Lung (tissue), 12 donors: ENCODE data around the gene RIN2. TPM values are rescaled to one million over a fixed set of nuclear protein-coding genes. Genes with fewer than 3 reads are reported as not detected.

ENCODE experiments used
- ATAC-seq: fragments of 200-7000 bp; cut with Tn5 transposase; one replicate; pipeline ENCODE4 v1.9.1; 2020; ENCODE audit warnings: moderate number of reproducible peaks; ENCODE audit not compliant: insufficient read depth, low FRiP score
- DNase-seq, 3 donors: peaks; one replicate each; pipeline ENCODE4 v3.0.0-alpha.2; 2013 to 2017
- H3K27ac ChIP-seq, 2 donors: one replicate each; pipeline ENCODE4 v1.5.1; 2013; ENCODE audit warnings: mild to moderate bottlenecking in 2 of 2, moderate library complexity in 2 of 2, control low read depth in 1 of 2, inconsistent platforms in 1 of 2, low read depth in 1 of 2, low read length in 1 of 2
- H3K27me3 ChIP-seq, 3 donors: one replicate each; pipeline ENCODE4 v1.5.1; 2013; ENCODE audit warnings: low read length in 2 of 3; ENCODE audit not compliant: control insufficient read depth in 3 of 3, insufficient read depth in 3 of 3
- H3K36me3 ChIP-seq, 4 donors: one replicate each; pipeline ENCODE4 v1.5.1; 2013; ENCODE audit warnings: low read length in 4 of 4, mild to moderate bottlenecking in 1 of 4, moderate library complexity in 1 of 4; ENCODE audit not compliant: control insufficient read depth in 4 of 4, insufficient read depth in 4 of 4
- H3K4me1 ChIP-seq, 5 donors: one replicate each; pipeline ENCODE4 v1.5.1; 2013; ENCODE audit warnings: low read length in 5 of 5, mild to moderate bottlenecking in 2 of 5, moderate library complexity in 1 of 5; ENCODE audit not compliant: control insufficient read depth in 5 of 5, insufficient read depth in 5 of 5
- H3K4me3 ChIP-seq: one replicate; pipeline ENCODE4 v1.5.1; 2013; ENCODE audit warnings: mild to moderate bottlenecking, control low read depth, moderate library complexity
- H3K9ac ChIP-seq, 2 donors: one replicate each; pipeline ENCODE4 v1.5.1; 2013; ENCODE audit warnings: low read length in 2 of 2, control low read depth in 1 of 2; ENCODE audit not compliant: insufficient read depth in 1 of 2
- H3K9me3 ChIP-seq, 4 donors: one replicate each; pipeline ENCODE4 v1.5.1; 2013; ENCODE audit warnings: low read length in 3 of 4, mild to moderate bottlenecking in 1 of 4, moderate library complexity in 1 of 4; ENCODE audit not compliant: control insufficient read depth in 4 of 4, insufficient read depth in 3 of 4
- CTCF ChIP-seq: IDR thresholded peaks from 2 replicates; pipeline ENCODE4 v1.5.1; 2012; ENCODE audit warnings: mild to moderate bottlenecking; ENCODE audit errors: control extremely low read depth, extremely low read depth
- WGBS, 2 donors: extraction: QIAGEN DNeasy Blood & Tissue Kit; methylation state at CpG; one replicate each; pipeline ENCODE4 v1.1.7; 2013; 5-methylcytosine and 5-hydroxymethylcytosine counted together
- polyA plus RNA-seq, 2 donors: library from polyadenylated mRNA; stranded (reverse); fragments of 200-250 nt; gene quantifications; one replicate each; pipeline ENCODE4 v1.2.1, GENCODE V29; 2013
- total RNA-seq, 2 donors: library from RNA; depleted of rRNA in 1 of 2; stranded (reverse); fragments of >200 nt in 1 of 2; gene quantifications; one replicate each; pipeline ENCODE4 v1.2.1, GENCODE V29; 2014 to 2021
- donor health status: control.
- donor health status: control.
- donor health status: Bipolar disorder and iron deficiency.
- donor health status: healthy.
- donor health status: DM: yes; HTN: yes; CAD: no.

Gene RIN2
- total and polyA plus RNA-seq, 4 donors, result 13.7 to 93.3 (median 64.7) TPM

- no peaks in the 10 kb centered on the region for H3K27me3 ChIP-seq
- no peak for DNase-seq
These were observed 46.9 kb upstream of the RIN2 start for GRCh38 chr20:19711126-19711525.

GRCh38 chr20:19712721-19713260 is 45.3 kb upstream of the RIN2 start:
- Histone ChIP-seq H3K36me3 (peaks cover 0 to 3% (median 0%) of the 10 kb centered on the region in 4 donors), H3K4me1 (peaks cover 0 to 52% (median 26%) of the 10 kb centered on the region in 5 donors), H3K9me3 (no peaks in the 10 kb centered on the region), H3K27me3 (no peaks in the 10 kb centered on the region), H3K4me3 (no peak overlapping the region), H3K27ac (no peak overlapping the region), H3K9ac (peak overlapping the region in 1 of 2 donors; percentile 8)
- TF ChIP-seq CTCF, result no peak
- DNase-seq (peak in 2 of 3 donors; percentile 79 to 86), ATAC-seq (no peak)
- WGBS, 2 donors, result 63 to 75% methylated on average over 4 of the region's 4 CpGs

More at GRCh38 chr20:19711126-19711525, 46.9 kb upstream of the RIN2 start:
- Histone ChIP-seq H3K9ac (no peak overlapping the region), H3K9me3 (no peaks in the 10 kb centered on the region), H3K4me1 (peaks cover 0 to 52% (median 26%) of the 10 kb centered on the region in 5 donors), H3K4me3 (no peak overlapping the region), H3K27ac (no peak overlapping the region), H3K36me3 (no peaks in the 10 kb centered on the region)
- no peak for TF ChIP-seq CTCF
- WGBS, 2 donors, result 93 to 95% methylated on average over 11 of the region's 11 CpGs
- ATAC-seq, result no peak

GRCh38 chr20:19713822-19714578 is 44.1 kb upstream of the RIN2 start:
- no peaks in the 10 kb centered on the region for H3K27me3 ChIP-seq
- ATAC-seq, result no peak
- DNase-seq, result peak in 2 of 3 donors; percentile 31 to 42
- no peak overlapping the region for H3K27ac ChIP-seq
- 75 to 81% methylated on average over 2 of the region's 2 CpGs for WGBS, 2 donors
- TF ChIP-seq CTCF, result no peak
- H3K9ac ChIP-seq, result peak overlapping the region in 1 of 2 donors; percentile 20
- peaks cover 0 to 6% (median 0%) of the 10 kb centered on the region in 4 donors for H3K36me3 ChIP-seq
- no peaks in the 10 kb centered on the region for H3K9me3 ChIP-seq
- H3K4me3 ChIP-seq, result no peak overlapping the region
- peaks cover 0 to 52% (median 26%) of the 10 kb centered on the region in 5 donors for H3K4me1 ChIP-seq
